Limb (tissue), 2 donors: ENCODE measurements around the gene C6orf15.
A peak's percentile ranks its signal among the peaks of the same experiment; 100 is the strongest.

Source experiments
- DNase-seq, 2 donors: peaks; one replicate each; pipeline ENCODE4 v3.0.0-alpha.2; 2016; ENCODE audit errors: extremely low spot score in 2 of 2

Gene C6orf15

DNA sequence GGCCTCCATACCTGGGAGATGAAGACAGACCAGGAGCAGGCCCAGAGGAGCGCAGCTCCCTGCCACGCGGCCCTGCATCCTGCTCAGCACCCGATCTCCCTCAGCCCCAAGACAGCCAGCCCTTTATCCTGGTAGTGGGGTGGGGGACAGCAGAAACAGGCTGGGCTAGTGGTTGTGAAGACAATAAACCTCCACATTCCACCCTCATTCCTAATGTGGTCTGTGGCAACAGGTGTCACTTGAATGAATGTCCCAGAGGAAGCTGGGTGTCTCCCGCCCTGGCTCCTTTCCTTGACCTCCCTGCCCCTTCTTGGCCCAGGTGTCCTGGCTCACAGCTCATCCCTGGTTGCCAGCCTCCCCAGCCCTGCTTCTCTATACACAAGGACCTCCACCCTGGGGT is at the start of gene C6orf15:
Gene C6orf15, minus strand, starts transcription at position 98 of the 400 bp plus-strand sequence. Its CDS starts 20 bp downstream, at position 78.
- no peak for DNase-seq

DNA sequence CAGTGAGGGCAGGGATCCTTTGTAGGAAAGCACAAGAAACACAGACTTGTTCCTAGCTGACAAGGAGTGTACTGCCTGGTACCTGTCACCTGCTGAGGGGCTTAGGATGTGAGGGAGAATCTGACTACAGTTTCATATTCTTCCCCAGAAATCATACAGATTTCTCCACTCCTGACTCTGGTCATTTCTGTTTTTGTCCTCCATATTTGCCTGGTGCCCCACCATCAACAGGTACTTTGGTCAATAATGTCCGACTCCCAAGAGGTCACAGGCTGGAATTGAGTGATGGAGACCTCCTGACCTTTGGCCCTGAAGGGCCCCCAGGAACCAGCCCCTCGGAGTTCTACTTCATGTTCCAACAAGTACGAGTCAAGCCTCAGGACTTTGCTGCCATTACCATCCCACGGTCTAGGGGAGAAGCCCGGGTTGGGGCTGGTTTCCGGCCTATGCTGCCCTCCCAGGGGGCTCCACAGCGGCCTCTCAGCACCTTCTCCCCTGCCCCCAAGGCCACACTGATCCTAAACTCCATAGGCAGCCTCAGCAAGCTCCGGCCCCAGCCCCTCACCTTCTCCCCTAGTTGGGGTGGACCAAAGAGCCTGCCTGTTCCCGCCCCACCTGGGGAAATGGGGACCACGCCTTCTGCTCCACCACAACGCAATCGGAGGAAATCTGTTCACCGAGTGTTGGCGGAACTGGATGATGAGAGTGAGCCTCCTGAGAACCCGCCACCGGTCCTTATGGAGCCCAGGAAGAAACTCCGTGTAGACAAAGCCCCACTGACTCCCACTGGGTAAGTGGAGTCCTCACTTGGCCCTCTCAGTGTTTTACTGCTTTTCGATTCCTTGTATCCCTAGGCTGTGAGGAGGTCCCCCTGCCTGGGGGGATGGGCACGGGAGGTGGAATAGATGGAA is 49.1 kb upstream of the C6orf15 start:
- DNase-seq, result no peak

DNA sequence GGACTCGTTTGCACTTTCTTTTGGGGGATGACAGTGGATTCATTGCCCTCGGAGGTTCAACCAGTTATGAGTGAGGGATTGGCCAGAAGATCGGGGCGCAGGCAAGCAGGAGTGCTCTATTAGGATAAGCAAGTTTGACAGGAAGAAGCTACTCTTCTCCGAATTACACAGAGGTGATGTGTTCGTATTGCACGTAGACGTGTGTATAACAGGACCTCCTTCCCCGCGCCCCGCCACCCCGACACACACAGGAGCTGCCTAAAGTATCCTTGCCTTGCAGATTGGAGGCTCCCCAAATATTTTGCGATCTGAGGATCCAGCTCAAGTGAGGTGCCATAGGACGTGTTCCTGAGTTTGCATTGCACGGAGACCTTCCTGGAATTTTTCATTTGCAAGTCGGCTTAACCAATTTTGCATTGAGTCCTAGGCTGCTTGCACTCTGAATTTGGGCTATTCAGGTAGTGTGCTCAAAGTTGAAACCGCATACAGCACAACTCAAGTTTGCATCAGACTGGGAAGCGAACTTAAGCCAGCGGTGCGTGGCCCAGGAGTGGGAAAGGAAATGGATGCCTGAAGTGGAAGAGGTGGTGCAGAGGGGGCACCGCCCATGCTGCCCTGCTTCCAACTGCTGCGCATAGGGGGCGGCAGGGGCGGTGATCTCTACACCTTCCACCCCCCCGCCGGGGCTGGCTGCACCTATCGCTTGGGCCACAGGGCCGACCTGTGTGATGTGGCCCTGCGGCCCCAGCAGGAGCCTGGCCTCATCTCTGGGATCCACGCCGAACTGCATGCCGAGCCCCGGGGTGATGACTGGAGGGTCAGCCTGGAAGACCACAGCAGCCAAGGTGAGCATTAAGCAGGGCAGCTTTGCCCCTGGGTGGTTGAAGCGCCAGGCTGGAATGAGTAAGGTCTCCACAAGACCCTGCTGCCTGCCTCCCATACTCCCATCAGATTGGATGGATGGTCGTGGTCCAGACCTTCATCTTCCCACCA is 46.8 kb upstream of the C6orf15 start:
- no peak for DNase-seq

DNA sequence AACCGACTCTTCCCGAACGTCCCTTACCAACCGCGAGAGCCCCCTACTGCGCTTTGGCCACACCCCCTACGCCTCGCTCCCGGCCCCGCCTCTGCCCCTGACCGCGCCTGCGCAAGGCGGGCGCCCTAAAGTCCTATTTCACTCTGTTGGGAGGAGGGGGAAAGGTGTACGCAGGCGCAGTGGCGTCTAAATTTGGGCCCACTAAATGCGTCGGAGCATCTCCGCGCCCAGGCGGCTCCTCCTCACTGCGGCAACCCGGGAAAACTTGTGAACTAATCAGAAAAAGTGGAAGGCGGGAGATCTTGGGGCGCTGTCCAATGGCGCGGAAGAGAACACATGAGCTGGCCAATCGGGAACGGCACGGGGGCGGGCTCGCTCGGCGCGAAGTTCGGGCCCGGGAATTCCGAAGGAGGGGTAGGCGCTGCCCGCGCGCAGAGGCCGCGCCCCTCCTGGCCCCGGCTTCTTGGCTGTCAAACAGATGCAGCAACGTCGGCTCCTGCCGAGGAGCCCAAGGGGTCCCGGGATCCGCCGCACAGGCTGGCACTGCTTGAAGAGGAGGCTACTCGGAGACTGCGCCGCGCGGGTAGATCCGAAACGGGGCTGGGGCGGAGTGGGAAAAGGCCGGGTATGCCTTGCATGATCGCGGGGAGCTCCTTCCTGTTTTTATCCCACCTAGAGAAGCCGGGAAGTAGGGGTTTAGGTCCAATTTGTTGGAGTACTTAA is 45.9 kb upstream of the C6orf15 start, which contains the start of gene TCF19:
Gene TCF19, plus strand, starts transcription at position 450 of the 723 bp plus-strand sequence. CDS start 881 bp downstream, outside the sequence.
- peak; percentile 99 to 100 for DNase-seq

DNA sequence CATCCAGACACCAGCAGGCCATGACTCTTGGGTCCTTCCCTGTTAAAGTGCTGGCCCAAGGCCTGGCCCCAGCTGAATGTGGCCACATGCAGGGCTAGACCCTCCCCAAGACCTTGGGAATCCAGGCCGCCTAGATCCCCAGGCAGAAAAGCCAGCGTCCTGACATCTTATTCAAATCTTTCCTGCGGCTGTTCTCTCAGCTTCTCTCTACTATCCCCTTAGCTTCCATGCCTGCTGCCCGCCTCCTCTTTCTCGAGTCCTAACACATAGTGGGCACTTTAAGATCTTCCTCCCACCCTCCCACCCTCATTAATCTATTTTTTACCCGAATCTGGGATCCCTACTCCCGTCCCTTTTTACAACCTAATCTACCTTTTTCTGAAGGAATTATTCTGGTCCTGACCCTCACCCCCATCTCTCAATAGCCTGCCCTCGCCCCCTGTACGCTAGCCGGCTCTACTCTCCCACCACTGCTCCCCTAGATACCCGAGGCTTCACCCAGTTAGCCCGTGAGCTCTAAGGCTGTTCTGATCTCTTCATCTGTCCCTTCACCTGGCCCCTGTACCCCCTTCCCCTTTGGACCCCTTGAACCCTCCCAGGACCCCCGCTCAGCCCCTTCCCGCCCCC is 45.3 kb upstream of the C6orf15 start, which contains the start of gene CCHCR1:
Gene CCHCR1, minus strand, starts transcription at position 290 of the 627 bp plus-strand sequence. Its CDS starts 202 bp downstream, at position 88.
- DNase-seq, result no peak

DNA sequence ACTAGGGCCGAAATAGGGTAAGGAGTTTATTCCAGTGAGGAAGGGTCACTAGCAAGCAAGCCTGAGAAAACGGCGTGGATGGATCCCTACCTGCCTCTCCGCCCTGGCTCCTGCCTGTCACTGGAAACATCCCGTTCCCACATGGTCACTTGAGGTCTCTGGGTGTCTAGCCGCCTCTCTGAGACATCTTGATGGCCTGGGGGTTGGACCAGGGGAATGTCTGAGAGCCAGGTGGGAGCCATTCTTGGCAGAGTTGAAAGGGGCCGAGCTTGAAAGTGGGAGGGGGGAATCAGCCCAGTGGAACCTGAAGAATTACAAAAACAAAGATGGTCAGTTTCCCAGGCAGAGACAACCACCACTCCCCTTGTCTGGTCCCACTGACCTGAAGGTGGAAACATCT is 44.3 kb upstream of the C6orf15 start:
- no peak for DNase-seq

DNA sequence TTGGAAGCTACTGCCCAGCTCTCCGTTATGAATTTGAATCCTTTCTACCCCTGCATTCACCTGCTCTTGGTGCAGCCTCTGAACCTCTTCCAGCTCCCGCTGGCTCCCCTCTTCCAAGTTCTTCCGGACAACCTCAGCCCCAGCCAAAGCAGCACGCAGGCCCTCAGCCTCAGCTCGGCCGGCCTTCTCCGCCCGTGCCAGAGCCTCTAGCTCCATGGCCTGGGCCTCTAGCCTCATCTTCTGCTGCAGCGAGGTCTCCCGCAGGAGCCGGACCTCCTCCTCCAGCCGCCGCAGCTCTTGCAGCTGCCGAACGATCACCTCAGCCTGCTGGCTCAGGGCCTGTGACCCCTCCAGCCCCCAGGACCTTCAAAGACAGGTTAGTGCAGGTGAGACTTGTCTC is 42.1 kb upstream of the C6orf15 start:
- DNase-seq, result no peak

DNA sequence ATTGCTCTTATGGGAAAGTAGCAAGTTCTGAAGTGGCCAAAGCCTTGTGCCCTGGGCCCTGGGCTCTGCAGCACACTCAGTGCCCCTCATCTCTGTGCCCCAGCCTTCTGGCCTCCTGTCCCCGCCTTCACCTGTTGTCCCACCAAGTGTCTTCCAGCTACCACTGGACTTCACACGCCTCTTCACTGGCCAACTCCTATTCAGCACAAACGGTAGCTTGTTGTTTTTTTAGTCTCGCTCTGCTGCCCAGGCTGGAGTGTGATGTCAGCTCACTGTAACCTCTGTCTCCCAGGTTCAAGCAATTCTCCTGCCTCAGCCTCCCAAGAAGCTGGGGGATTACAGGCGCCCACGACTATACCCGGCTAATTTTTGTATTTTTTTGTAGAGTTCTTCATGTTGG is 40.4 kb upstream of the C6orf15 start:
- no peak for DNase-seq

DNA sequence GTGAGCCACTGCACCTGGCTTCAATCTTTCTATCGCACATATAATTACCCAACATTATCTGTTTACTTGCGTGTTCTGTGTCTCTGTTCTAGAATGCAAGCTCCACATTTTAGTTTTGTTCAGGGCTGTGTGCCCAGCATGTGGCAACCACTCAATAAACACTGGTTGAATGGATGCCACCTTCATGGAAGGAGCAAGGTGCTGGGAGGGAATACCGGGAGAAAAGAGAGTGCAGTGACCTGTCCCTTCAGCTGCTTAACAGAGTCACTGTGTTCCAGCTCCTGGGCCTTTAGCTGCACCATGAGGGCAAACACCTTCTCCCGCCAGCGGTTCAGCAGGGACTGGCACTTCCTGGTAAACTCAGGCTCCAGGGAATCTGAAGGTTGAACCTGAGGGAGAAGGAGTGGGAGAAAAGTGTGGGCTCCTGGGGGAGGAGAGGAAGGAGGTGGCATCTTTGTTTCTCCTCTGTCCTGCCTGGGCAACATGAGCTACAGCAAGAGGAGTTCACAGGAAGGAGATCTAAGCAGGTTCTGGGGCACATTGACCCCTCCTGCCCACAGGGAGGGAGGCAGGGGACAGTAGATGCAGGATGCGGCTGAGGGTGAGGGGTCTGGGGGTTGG is 37.6 kb upstream of the C6orf15 start:
- no peak for DNase-seq

DNA sequence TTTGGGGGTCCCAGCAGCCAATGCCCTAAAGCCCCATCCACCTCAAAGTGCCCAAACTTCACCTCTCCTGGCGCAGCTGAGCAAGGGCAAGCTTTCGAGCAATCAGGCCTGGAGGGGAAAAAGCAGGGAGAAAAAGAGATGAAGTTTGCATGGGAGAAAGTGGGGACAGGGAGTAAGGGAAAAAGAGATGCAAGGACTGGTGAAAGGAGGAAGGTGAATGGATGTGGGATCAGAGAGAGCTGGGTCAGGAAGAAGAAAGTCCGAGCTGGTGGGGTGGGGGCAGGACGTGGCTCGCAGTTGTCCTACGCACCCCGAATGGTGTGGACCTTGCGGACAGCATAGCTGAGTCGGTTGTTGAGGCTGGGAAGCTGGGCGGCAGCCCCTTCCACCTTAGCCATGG is 33.0 kb upstream of the C6orf15 start:
- DNase-seq, result no peak

DNA sequence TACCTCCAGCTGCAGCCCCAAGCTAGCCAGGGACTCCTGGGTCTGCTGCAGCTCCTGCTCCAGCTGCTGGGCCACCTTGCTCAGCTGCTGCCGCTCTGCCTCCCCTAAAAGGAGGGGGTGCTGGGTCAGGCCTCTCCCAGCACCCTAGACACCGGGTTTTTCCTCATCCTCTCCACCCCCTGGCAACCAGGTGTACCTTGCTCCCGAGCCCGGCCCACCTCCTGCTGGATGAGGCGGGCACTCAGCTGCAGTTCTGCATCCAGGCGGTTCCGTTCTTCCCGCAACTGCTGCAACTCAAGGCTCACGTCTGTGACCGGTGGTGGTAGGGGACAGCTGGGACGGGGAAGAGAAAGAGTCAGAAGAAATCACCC is 32.6 kb upstream of the C6orf15 start:
- DNase-seq, result no peak

DNA sequence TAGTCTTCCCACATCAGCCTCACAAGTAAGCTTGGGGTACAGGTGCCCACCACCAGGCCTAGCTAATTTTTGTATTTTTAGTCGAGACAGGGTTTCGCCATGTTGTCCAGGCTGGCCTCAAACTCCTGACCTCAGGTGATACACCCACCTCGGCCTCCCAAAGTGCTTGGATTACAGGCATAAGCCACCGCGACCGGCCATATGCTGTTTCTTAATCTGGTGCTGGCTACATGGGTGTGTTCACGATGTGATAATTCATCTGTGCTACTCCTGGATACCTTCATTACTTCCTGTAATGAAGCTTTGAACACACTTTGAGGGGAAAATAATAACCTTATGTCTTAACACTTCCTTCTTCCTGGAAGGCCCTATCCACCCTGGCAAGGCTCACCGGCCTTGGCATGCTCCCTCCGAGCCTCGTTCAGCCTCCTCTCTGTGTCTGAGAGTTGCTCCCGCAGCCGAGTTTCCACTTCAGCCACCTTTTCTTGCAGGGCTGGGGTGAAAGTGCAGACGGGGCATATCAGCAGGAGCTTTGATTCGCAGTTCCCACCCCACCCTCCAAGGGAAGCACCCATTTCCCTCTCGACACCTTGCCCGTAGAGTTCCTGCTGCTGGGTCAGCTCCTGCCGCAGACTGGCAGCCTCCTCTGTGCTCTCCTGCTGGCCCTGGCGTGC is 32.1 kb upstream of the C6orf15 start:
- DNase-seq, result no peak

DNA sequence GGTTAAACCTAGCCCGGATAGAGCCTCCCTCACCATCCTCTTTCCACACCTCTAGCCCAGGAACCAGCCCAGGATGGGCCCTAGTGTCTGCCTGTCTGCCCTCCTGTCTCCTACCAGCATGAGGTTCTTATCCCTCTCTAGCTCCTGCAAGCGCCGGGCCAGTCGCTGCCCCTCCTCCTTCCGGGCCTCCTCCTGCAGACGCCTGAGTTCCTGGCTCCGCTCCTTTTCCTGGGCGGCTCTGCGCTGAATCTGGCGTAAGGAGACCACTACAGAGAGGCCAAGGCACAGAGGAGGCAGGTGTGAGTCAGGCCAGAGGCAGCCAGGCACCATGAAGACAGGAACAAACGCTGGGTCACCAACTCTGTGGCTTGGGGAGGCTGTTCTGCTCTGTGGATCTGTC is 30.8 kb upstream of the C6orf15 start:
- no peak for DNase-seq

DNA sequence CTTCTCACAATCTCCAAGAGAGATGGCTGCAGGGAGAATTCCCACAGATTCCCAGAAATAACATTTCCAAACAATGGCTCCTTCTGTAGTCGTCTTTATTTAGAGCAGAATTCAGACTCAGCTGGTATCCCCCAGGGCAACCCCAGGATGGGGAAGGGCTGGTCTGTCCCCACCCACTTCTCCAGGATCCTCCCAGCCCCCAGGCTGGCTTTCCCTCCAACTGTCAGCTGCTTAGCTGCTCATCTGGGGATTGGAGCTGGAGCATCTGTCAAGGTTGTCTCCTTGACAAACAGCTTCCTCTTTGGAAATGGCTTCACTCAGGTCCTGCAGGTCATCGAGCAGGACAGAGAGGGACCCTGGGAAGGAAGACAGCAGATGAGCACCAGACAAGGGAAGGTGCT is 30.0 kb upstream of the C6orf15 start:
- no peak for DNase-seq

DNA sequence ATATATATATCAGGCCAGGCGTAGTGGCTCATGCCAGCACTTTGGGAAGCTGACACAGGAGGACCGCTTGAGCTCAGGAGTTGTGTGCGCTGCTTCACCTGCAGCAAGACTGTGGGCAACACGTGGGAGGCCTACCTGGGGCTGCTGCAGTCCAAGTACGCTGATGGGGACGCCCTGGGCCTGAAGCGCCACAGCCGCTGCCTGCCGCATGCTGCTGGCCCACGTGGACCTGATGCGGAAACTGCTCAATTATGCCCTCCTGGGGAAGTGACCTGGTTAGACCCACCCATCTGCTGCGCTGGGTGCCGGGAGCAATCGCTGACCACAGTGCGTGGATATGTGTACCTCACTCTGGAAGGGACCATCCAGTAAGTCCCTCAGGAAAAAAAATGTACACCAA is 28.3 kb upstream of the C6orf15 start:
- no peak for DNase-seq

DNA sequence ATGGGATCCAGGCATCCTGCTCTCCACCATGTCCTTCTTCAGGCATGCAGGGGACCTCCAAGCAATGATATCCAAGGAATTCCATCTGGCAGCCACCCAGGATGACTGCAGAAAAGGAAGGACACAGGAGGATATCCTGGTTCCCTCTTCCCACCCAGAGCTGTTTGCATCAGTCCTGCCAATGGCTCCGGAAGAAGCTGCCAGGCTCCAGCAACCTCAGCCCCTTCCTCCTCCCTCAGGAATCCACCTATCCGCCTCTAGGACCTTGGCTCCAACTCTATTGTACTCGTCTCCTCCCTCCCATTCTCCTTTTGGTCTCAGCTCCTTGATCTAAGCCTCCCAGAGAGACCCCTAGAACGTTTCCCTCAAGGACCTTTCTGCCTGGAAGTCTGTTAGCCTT is 27.2 kb upstream of the C6orf15 start:
- DNase-seq, result no peak

DNA sequence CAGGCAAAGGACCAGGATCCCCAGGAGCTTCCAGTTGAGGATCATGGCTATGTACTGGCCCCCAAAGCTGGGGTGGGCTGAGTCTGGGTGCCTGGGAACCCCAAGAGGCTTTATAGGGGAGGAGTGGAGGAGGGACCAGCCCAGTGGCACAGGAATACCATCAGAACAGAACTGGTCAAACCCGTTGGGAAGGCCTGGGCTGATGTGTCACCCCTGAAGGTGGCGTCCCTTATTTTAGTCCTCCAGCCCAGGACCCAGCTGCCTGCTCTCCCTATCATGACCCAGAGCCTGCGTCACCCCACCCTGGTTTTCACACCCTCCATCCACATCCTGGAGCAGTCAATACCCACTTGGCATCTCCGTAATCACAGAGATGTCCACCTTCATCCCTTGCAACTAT is 26.6 kb upstream of the C6orf15 start, which contains the start of gene PSORS1C2:
Gene PSORS1C2, minus strand, starts transcription at position 85 of the 400 bp plus-strand sequence. Its CDS starts 40 bp downstream, at position 45.
- no peak for DNase-seq

DNA sequence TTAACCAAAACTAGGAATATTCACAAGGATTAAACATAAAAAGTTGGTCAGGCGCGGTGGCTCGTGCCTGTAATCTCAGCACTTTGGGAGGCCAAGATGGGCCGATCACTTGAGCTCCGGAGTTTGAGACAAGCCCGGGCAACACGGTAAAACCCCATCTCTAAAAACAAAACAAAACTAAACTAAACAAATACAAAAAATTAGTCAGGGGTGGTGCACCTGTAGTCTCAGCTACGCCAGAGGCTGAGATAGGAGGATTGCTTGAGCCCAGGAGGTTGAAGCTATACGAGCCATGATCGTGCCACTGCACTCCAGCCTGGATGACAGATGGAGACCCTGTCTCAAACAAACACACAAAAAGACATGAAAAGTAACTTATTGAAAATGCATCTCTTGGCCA is 23.3 kb upstream of the C6orf15 start:
- DNase-seq, result no peak

DNA sequence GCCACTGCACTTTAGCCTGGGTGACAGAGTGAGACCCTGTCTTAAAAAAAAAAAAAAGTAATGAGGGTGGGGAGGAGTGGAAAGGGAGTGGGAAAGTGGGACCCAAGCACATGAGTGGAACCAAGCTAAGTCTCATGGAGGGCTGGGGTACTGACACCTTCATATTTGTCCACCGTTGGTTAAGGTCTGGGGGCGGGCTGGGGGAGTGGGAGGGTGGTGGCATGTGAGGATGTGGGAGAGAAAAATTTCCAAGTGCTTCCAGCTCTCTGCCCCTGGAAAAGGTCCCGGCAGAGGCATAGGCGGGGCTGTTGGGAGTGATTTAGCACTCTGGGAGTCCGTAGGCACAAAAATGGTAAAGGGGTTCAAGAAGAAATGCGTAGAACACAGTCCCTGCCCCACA is 20.4 kb upstream of the C6orf15 start:
- DNase-seq, result no peak

DNA sequence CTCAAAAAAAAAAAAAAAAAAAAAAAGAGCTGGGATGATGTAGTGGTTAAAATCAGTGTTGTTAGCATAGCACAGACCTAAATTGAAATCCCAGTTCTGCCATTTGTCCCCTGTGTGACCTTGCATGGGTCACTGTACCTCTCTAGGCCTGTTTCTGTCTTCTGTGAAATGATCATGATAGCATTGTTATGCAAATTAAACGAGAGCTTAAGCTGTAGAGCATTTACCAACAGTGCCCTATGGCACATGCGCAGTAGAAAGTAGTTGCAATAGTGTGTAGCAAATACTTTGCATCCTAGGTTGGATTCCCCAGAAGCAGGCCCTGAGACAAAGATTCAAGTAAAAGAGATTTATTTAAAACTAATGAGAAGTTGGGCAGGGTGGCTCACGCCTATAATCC is 19.2 kb upstream of the C6orf15 start:
- no peak for DNase-seq
